HK-2 (cell line): ENCODE measurements around the gene OR6V1.
A peak's percentile ranks its signal among the peaks of the same experiment; 100 is the strongest.

Experiments
- DNase-seq: peaks from one replicate; pipeline ENCODE4 v3.0.0-alpha.2; 2018; ENCODE audit not compliant: unreplicated experiment

Gene OR6V1

GRCh38 chr7:143052041-143052440 is at the start of gene OR6V1:
OR6V1 (plus strand) TSS chr7:143052341; CDS start chr7:143052341, 0 bp downstream.
- no peak for DNase-seq

- DNase-seq, result no peak
Observed at GRCh38 chr7:143002898-143003297, 49.2 kb upstream of the OR6V1 start.

- DNase-seq, result peak; percentile 6
Observed at GRCh38 chr7:143003393-143004051, 48.6 kb upstream of the OR6V1 start.

- no peak for DNase-seq
Observed at GRCh38 chr7:143005632-143006260, 46.4 kb upstream of the OR6V1 start.

- peak; percentile 80 for DNase-seq
Observed at GRCh38 chr7:143008007-143008901, 43.9 kb upstream of the OR6V1 start.

DNA sequence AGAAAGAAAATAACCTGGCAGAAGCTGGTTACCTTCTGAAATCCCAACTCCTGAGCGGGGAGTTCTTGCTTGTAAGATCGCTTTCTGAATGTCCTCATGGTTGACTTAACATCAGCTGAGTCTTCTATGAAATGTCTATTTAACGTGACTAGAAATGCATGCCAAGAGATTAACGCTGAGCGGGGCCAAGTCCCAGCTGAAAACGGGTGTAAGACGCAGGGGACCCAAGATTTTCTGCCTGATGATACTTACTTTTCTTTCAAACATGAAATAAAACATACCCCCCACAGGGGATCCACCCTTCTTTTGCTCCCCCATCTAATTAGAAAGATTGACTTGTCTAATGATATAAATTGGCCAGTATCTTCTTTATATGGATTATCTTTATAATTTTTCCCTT is 40.1 kb upstream of the OR6V1 start:
- DNase-seq, result no peak

DNA sequence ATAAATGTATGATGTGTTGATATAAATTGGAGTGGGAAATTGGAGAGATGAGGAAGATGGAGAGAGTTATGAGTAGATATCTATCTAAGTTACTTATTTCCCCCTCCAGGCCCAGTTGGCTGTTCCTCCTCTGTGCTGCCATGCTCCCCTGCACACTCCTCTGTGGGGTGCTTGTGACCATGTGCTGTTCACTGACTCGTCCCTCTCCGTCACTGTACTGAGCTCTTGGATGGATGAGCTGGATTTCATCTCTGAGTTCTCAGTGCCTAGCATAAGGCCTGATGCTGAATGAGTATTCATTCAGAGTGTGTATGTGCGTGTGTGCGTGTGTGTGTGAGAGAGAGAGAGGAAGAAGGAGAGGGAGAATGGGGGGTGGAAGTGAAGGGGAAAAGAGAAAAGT is 39.7 kb upstream of the OR6V1 start:
- DNase-seq, result no peak

DNA sequence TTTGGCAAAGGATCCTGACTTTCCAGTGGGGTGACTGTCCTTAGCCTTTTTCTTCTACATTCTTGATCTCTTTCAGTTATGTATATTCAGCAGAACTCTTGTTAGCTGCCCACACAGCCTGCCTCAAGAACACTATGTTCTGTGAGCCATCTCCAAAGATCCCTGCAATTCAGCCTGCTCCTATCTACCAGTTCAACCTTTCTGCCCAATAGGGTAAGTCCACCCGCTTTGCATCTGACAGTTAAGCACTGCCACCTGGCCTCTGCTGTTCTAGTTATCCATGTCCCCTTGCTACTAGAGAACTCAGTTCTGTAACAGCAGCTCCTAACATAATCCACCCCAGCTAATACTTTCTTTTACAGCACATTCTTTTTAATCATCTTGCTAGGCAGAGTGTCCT is 38.7 kb upstream of the OR6V1 start:
- no peak for DNase-seq

- no peak for DNase-seq
Observed at GRCh38 chr7:143013893-143014292, 38.2 kb upstream of the OR6V1 start.

GRCh38 chr7:143015084-143015483 is 37.1 kb upstream of the OR6V1 start:
- no peak for DNase-seq

DNA sequence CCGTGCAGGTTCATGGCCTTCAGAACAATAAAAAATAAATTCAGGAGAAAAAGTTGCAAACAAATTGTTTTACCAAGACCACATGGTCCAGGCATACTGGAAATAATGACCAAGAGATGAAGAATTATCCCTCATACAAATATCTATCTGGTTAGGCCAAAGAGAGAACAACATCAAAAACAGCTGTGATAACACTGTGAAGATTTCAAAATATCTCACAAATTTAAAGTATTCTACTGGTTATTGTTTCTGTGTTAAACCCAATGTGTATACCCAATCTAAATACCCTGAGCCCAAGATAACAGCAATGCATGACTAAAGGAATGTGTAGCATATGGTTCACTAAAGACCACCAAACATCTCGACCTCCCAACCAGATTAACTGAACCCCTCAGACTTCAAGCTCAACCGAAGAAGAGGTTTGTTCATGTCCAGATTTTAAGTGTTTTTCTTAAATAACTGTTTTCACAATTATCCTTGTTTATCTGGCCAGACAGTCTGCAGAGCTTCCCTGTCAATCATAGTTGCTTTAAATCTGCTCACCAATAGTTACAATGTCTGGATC is 36.1 kb upstream of the OR6V1 start:
- no peak for DNase-seq

GRCh38 chr7:143016996-143017395 is 35.1 kb upstream of the OR6V1 start:
- no peak for DNase-seq

DNA sequence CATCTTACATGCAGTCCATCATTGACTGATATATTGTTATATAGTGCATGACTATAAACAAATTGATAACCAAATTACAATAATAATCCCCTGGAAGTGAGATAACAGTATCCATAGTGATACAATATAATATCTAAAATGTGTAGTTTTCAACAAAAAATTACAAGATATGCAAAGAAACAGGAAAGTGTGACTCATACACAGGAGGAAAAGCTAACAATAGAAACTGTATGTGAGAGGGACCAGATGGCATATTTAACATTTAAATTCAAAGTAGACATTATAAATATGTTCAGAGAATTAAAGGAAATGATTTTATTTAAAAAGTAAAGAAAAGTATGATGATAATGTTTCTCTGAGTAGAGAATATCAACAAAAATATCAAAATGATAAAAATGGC is 33.2 kb upstream of the OR6V1 start:
- no peak for DNase-seq

DNA sequence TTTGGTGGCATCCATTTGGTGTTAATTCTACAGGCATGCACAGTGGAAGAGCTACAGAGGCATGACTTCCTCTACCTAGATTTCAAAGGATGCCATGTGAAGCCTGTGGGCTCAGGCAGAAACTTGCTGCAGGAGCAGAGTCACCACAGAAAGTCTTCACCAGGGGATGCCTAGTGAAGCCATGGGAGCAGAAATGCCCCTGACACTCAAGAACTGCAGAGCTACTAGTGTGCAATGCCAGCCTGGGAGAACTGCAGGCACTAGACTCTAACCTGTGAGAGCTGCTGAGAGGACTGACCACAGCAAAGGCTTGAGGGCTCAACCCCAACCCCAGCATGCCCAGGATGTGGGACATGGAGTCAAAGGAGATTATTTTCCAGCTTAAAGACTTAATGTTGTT is 29.1 kb upstream of the OR6V1 start:
- DNase-seq, result no peak

DNA sequence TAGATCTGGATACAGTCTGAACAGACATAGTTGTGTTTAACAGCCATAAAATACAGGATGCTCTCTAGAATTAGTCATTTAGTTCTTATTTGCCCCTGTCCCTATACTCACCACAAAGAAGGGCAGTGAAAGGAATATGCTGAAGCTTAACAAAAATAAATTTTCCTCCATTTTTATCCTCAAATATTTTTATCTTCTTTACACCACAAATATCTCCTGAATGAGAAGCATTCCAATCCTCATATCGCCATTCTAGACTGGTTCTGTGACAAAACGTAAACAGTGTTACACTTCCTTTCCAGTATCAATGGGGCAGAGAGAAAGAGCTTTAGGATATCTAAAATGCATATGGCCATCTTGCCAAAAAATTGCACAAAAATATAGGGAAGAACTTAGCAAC is 26.8 kb upstream of the OR6V1 start:
- no peak for DNase-seq

- DNase-seq, result no peak
Observed at GRCh38 chr7:143027032-143027431, 25.1 kb upstream of the OR6V1 start, which contains the start of gene OR9A2. OR9A2 (minus strand) TSS chr7:143027132; CDS start chr7:143027132, 0 bp downstream.

GRCh38 chr7:143027683-143028082 is 24.5 kb upstream of the OR6V1 start:
- no peak for DNase-seq

- no peak for DNase-seq
Observed at GRCh38 chr7:143038635-143039034, 13.5 kb upstream of the OR6V1 start.

DNA sequence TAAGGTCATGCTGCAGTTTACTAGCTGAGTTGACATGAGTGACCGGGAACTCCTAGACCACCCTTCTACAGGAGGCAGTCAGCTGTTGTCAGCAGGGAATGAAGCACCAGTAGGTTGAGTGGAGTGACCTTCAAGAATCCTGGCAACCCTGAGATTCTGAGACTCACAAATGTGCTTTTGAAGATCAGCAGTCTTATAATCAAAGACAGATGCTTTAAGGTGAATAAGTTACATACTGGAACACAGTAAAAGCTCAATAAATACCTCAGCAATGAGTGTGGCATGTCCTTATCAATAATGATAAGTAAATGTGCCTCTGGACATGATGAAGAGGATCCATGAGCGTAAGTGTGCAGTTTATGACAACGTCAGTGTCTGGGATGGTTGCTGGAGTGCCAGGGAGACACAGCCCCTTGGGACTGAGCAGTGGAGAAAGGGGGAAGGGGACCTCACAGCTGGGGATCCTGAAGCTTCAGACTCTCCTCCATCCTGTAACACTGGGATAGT is 11.9 kb upstream of the OR6V1 start:
- no peak for DNase-seq

- no peak for DNase-seq
Observed at GRCh38 chr7:143041346-143041745, 10.8 kb upstream of the OR6V1 start.

DNA sequence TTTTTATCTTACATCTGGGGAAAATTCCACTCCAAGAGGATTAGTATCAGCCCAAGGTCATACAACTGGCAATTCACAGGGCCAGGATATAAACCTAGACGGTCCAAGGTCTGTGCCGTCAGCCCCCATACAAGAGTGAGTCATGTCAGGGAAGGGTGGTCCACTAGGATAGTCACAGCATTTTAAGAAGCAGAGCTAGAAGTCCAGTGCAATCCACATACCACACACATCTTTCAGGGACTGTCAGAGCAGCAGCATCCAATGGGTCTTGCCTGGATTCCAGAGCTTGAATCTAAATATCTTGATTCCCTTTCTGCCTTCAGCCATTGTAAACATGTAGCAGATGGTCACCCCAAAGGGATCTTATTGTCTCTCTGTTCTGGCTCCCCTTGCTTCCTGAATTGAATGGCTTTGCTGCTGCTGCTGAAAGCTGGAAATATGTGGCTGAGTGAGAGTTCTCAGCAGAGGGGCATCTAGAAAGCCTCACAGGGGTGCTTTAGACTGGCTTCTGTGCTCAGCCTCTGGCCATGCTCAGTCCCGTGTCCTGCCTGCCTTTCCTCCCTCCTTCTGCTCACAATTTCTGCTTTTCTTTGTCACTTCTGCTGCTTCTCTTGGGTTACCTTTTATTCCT is 9.9 kb upstream of the OR6V1 start:
- no peak for DNase-seq
